Tibial nerve (tissue), 3 donors: ENCODE results near the gene KIAA1614.

ENCODE experiments used
- POLR2A ChIP-seq, 2 donors: fragments of 450-650 bp; IDR thresholded peaks; one replicate each; pipeline ENCODE4 v1.6.1; 2017; ENCODE audit warnings: antibody characterized with exemption in 2 of 2, mild to moderate bottlenecking in 2 of 2, moderate library complexity in 2 of 2
- TF ChIP-seq, protein P1 (sequence below), 5 experiments: fragments of 200-600 bp in 3 of 5; fragments of 450-650 bp in 2 of 5; sonication (generic) in 3 of 5; IDR thresholded peaks; one replicate each; pipeline ENCODE4 v1.5.1; 2016 to 2019; ENCODE audit warnings: antibody characterized with exemption in 5 of 5, mild to moderate bottlenecking in 3 of 5, moderate library complexity in 2 of 5

DNA sequence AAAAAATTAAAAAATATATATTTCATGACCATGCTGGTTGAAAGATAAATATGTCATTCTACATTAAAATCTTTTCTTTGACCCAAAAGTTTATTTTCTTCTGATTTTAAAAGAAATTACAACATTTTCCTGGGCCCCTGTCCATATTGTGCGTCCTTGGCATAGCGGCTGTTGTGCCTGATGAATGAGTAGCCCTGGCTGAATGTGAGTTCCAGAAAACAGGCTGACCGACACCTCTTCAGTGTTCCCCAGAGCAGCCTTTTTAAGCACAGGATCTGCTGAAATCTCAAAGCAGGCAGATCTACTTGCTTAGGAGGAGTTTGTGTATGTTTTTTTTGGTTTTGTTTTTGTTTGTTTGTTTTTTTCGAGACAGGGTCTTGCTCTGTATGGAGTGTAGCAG lies 19.7 kb downstream of the KIAA1614 start:
- TF ChIP-seq, protein P1, sequence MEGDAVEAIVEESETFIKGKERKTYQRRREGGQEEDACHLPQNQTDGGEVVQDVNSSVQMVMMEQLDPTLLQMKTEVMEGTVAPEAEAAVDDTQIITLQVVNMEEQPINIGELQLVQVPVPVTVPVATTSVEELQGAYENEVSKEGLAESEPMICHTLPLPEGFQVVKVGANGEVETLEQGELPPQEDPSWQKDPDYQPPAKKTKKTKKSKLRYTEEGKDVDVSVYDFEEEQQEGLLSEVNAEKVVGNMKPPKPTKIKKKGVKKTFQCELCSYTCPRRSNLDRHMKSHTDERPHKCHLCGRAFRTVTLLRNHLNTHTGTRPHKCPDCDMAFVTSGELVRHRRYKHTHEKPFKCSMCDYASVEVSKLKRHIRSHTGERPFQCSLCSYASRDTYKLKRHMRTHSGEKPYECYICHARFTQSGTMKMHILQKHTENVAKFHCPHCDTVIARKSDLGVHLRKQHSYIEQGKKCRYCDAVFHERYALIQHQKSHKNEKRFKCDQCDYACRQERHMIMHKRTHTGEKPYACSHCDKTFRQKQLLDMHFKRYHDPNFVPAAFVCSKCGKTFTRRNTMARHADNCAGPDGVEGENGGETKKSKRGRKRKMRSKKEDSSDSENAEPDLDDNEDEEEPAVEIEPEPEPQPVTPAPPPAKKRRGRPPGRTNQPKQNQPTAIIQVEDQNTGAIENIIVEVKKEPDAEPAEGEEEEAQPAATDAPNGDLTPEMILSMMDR (IDR thresholded peaks at IDR 0.05) = no peak
- TF ChIP-seq POLR2A (IDR thresholded peaks at IDR 0.05) = no peak
